H9 (cell line): Measurements from ENCODE around the gene MYRF. TPM values are rescaled to one million over a fixed set of nuclear protein-coding genes. Genes with fewer than 3 reads are reported as not detected.

ENCODE experiments used
- DNase-seq: peaks from one replicate; pipeline ENCODE4 v3.0.0-alpha.2; 2017
- H2AFZ ChIP-seq: one replicate; pipeline ENCODE4 v1.6.1; 2013; ENCODE audit warnings: mild to moderate bottlenecking, low read length, control low read depth, moderate library complexity
- H2AK5ac ChIP-seq: 2 replicates; pipeline ENCODE4 v1.6.1; 2013; ENCODE audit warnings: low read length, control low read depth, mixed read lengths; ENCODE audit not compliant: insufficient read length
- H2BK120ac ChIP-seq: one replicate; pipeline ENCODE4 v1.6.1; 2013; ENCODE audit warnings: low read depth, mild to moderate bottlenecking, low read length, control low read depth, inconsistent platforms; ENCODE audit not compliant: poor library complexity, severe bottlenecking
- H2BK12ac ChIP-seq: 2 replicates; pipeline ENCODE4 v1.6.1; 2013; ENCODE audit warnings: low read length, control low read depth, mixed read lengths, low read depth; ENCODE audit not compliant: insufficient read length
- H2BK15ac ChIP-seq: 2 replicates; pipeline ENCODE4 v1.6.1; 2013; ENCODE audit warnings: low read depth, low read length, control low read depth
- H2BK20ac ChIP-seq: one replicate; pipeline ENCODE4 v1.6.1; 2013; ENCODE audit warnings: low read depth, mild to moderate bottlenecking, low read length, control low read depth, inconsistent platforms; ENCODE audit not compliant: poor library complexity, severe bottlenecking
- H2BK5ac ChIP-seq: 2 replicates; pipeline ENCODE4 v1.6.1; 2013; ENCODE audit warnings: low read length, control low read depth, mixed read lengths; ENCODE audit not compliant: insufficient read length
- H3K14ac ChIP-seq: 2 replicates; pipeline ENCODE4 v1.6.1; 2013; ENCODE audit warnings: low read length, control low read depth; ENCODE audit not compliant: insufficient read depth
- H3K18ac ChIP-seq: 2 replicates; pipeline ENCODE4 v1.6.1; 2013; ENCODE audit warnings: low read depth, mild to moderate bottlenecking, mixed read lengths, low read length, control low read depth; ENCODE audit not compliant: insufficient read length
- H3K23ac ChIP-seq: 2 replicates; pipeline ENCODE4 v1.6.1; 2013; ENCODE audit warnings: low read length, control low read depth, mixed read lengths, low read depth; ENCODE audit not compliant: insufficient read length
- H3K23me2 ChIP-seq: 2 replicates; pipeline ENCODE4 v1.6.1; 2013; ENCODE audit warnings: low read depth, mild to moderate bottlenecking, mixed read lengths, low read length, control low read depth; ENCODE audit not compliant: insufficient read length, poor library complexity, severe bottlenecking
- H3K27ac ChIP-seq: 2 replicates; pipeline ENCODE4 v1.5.1; 2013; ENCODE audit warnings: low read length, control low read depth, mixed read lengths, low read depth; ENCODE audit not compliant: insufficient read length
- H3K27me3 ChIP-seq: 2 replicates; pipeline ENCODE4 v1.6.1; 2013; ENCODE audit warnings: low read length, control low read depth, inconsistent platforms; ENCODE audit not compliant: insufficient read depth
- H3K4ac ChIP-seq: 2 replicates; pipeline ENCODE4 v1.6.1; 2013; ENCODE audit warnings: low read depth, mild to moderate bottlenecking, control low read depth, inconsistent platforms, low read length, moderate library complexity
- H3K4me1 ChIP-seq: 2 replicates; pipeline ENCODE4 v1.6.1; 2013; ENCODE audit warnings: low read length, control low read depth, inconsistent platforms; ENCODE audit not compliant: insufficient read depth
- H3K4me2 ChIP-seq: 2 replicates; pipeline ENCODE4 v1.6.1; 2013; ENCODE audit warnings: low read length, control low read depth, mixed read lengths; ENCODE audit not compliant: insufficient read length, insufficient read depth
- H3K56ac ChIP-seq: 2 replicates; pipeline ENCODE4 v1.6.1; 2013; ENCODE audit warnings: low read depth, mild to moderate bottlenecking, mixed read lengths, low read length, control low read depth; ENCODE audit not compliant: insufficient read length
- H3K79me1 ChIP-seq: 2 replicates; pipeline ENCODE4 v1.6.1; 2013; ENCODE audit warnings: low read depth, mild to moderate bottlenecking, moderate library complexity, low read length, control low read depth, inconsistent platforms; ENCODE audit not compliant: insufficient read depth, poor library complexity, severe bottlenecking
- H3K79me2 ChIP-seq: 2 replicates; pipeline ENCODE4 v1.6.1; 2013; ENCODE audit warnings: low read length, control low read depth, inconsistent platforms; ENCODE audit not compliant: insufficient read depth
- H3K9ac ChIP-seq: 2 replicates; pipeline ENCODE4 v1.6.1; 2013; ENCODE audit warnings: low read length, control low read depth, mixed read lengths; ENCODE audit not compliant: insufficient read length; ENCODE audit errors: extremely low read depth
- H3K9me3 ChIP-seq: one replicate; pipeline ENCODE4 v1.6.1; 2013; ENCODE audit warnings: low read depth, low read length, inconsistent platforms; ENCODE audit not compliant: control insufficient read depth
- H3T11ph ChIP-seq: one replicate; pipeline ENCODE4 v1.6.1; 2013; ENCODE audit warnings: mild to moderate bottlenecking, low read length, control low read depth, inconsistent platforms
- H4K20me1 ChIP-seq: one replicate; pipeline ENCODE4 v1.6.1; 2013; ENCODE audit not compliant: control insufficient read depth, insufficient read length, insufficient read depth
- H4K5ac ChIP-seq: 2 replicates; pipeline ENCODE4 v1.6.1; 2013; ENCODE audit warnings: low read depth, mild to moderate bottlenecking, mixed read lengths, low read length, control low read depth; ENCODE audit not compliant: insufficient read length
- H4K8ac ChIP-seq: replicated peaks from 2 replicates; pipeline ENCODE4 v1.6.1; 2013; ENCODE audit warnings: low read length, control low read depth, mixed read lengths, low read depth; ENCODE audit not compliant: insufficient read length
- H4K91ac ChIP-seq: 2 replicates; pipeline ENCODE4 v1.6.1; 2013; ENCODE audit warnings: low read depth, mild to moderate bottlenecking, moderate library complexity, mixed read lengths, low read length, control low read depth; ENCODE audit not compliant: insufficient read length
- H3K27ac Mint-ChIP-seq, 3 experiments: 2 replicates in 2 of 3; 3 replicates in 1 of 3; pipeline ENCODE4 v1.8.0; 2020 to 2021; ENCODE audit warnings: mixed read lengths in 3 of 3, mild to moderate bottlenecking in 1 of 3, moderate library complexity in 1 of 3
- H3K27me3 Mint-ChIP-seq: 2 replicates; pipeline ENCODE4 v1.8.0; 2021; ENCODE audit warnings: low read depth, mild to moderate bottlenecking, moderate library complexity, mixed read lengths
- H3K36me3 Mint-ChIP-seq, 3 experiments: 2 replicates in 2 of 3; 3 replicates in 1 of 3; pipeline ENCODE4 v1.8.0; 2020 to 2021; ENCODE audit warnings: low read depth in 3 of 3, mixed read lengths in 3 of 3; ENCODE audit not compliant: insufficient read depth in 1 of 3
- H3K4me1 Mint-ChIP-seq, 2 experiments: 2 replicates each; pipeline ENCODE4 v1.8.0; 2020; ENCODE audit warnings: mixed read lengths in 2 of 2
- H3K4me3 Mint-ChIP-seq, 2 experiments: 2 replicates in 1 of 2; 3 replicates in 1 of 2; pipeline ENCODE4 v1.8.0; 2020 to 2021; ENCODE audit warnings: mild to moderate bottlenecking in 2 of 2, mixed read lengths in 2 of 2, moderate library complexity in 1 of 2
- H3K9me3 Mint-ChIP-seq, 2 experiments: 2 replicates in 1 of 2; 3 replicates in 1 of 2; pipeline ENCODE4 v1.8.0; 2020; ENCODE audit warnings: mild to moderate bottlenecking in 2 of 2, mixed read lengths in 2 of 2, moderate library complexity in 1 of 2
- WGBS: extraction: QIAGEN DNeasy Blood & Tissue Kit; methylation state at CpG from one replicate; pipeline ENCODE4 v1.1.7; 2013; ENCODE audit warnings: missing lambda C conversion rate, low lambda C conversion rate, mixed read lengths; ENCODE audit not compliant: insufficient read length; ENCODE audit errors: extremely low coverage; 5-methylcytosine and 5-hydroxymethylcytosine counted together
- total RNA-seq: library from RNA; stranded (reverse); gene quantifications from 2 replicates; pipeline ENCODE4 v1.2.1, GENCODE V29; 2021
- TF ChIP-seq, protein P1 (sequence below): fragments of 200-600 bp; sonication (generic); conservative IDR thresholded peaks from 3 replicates; pipeline ENCODE4 v1.8.0; 2021; ENCODE audit warnings: antibody characterized with exemption, mild to moderate bottlenecking

Gene MYRF
- total RNA-seq, 1 experiment from 2014 or later = 13.9 TPM

DNA sequence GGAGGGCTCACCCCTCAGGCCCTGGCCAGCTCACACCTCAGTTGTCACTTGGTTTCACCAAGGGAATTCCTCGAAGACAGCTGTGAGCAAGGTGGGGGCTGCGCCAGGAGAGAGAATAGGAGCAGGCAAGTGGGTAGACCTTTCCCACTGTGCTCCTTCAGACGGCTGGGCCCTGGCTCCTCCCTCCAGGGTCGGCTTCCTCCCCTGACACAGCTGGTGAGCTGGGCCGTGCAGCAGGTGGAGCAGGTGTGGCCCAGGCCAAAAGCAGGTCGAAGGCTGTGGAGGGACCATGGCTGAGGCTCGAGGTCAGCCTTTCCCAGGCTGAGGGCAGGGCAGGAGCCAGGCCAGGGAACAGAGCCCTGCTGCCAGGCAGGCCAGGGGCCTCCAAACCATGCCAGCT, 12.5 kb upstream of the MYRF start:
- no peaks in the 10 kb centered on the region for H3K23me2 ChIP-seq
- H2BK20ac ChIP-seq = no peak overlapping the region
- H3K4ac ChIP-seq = no peak overlapping the region
- peaks cover 4 to 7% of the 10 kb centered on the region in 2 experiments; a peak in 3 of 4 replicates for H3K4me1 Mint-ChIP-seq
- H3K36me3 Mint-ChIP-seq = peaks cover 8 to 36% (median 15%) of the 10 kb centered on the region in 3 experiments; a peak in 6 of 7 replicates
- no peak overlapping the region for H3K27ac Mint-ChIP-seq
- H3K4me2 ChIP-seq = no peak overlapping the region
- no peaks in the 10 kb centered on the region for H3K4me1 ChIP-seq
- H2BK15ac ChIP-seq = no peak overlapping the region
- no peak overlapping the region for H4K8ac ChIP-seq
- no peak overlapping the region for H4K91ac ChIP-seq
- DNase-seq = no peak
- H3K14ac ChIP-seq = no peak overlapping the region
- no peak overlapping the region for H3K56ac ChIP-seq
- H2BK120ac ChIP-seq = no peak overlapping the region
- H2BK12ac ChIP-seq = no peak overlapping the region
- no peak overlapping the region for H3K27ac ChIP-seq
- no peaks in the 10 kb centered on the region for H3K9me3 ChIP-seq
- H3K18ac ChIP-seq = no peak overlapping the region
- H4K5ac ChIP-seq = no peak overlapping the region
- H3T11ph ChIP-seq = no peak overlapping the region
- no peaks in the 10 kb centered on the region for H3K27me3 ChIP-seq
- H2AK5ac ChIP-seq = no peak overlapping the region
- H2BK5ac ChIP-seq = no peak overlapping the region
- H3K79me1 ChIP-seq = no peaks in the 10 kb centered on the region
- no peaks in the 10 kb centered on the region; a peak in 1 of 5 replicates for H3K9me3 Mint-ChIP-seq
- H2AFZ ChIP-seq = no peak overlapping the region
- H4K20me1 ChIP-seq = no peaks in the 10 kb centered on the region
- H3K4me3 Mint-ChIP-seq = no peak overlapping the region
- no CpG with 5 or more reads among the region's 7 CpGs for WGBS
- no peak overlapping the region for H3K23ac ChIP-seq
- no peaks in the 10 kb centered on the region; the same call in 1 of the 2 replicates for H3K27me3 Mint-ChIP-seq
- H3K9ac ChIP-seq = no peak overlapping the region
- TF ChIP-seq, protein P1, sequence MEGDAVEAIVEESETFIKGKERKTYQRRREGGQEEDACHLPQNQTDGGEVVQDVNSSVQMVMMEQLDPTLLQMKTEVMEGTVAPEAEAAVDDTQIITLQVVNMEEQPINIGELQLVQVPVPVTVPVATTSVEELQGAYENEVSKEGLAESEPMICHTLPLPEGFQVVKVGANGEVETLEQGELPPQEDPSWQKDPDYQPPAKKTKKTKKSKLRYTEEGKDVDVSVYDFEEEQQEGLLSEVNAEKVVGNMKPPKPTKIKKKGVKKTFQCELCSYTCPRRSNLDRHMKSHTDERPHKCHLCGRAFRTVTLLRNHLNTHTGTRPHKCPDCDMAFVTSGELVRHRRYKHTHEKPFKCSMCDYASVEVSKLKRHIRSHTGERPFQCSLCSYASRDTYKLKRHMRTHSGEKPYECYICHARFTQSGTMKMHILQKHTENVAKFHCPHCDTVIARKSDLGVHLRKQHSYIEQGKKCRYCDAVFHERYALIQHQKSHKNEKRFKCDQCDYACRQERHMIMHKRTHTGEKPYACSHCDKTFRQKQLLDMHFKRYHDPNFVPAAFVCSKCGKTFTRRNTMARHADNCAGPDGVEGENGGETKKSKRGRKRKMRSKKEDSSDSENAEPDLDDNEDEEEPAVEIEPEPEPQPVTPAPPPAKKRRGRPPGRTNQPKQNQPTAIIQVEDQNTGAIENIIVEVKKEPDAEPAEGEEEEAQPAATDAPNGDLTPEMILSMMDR = no peak
- H3K79me2 ChIP-seq = no peaks in the 10 kb centered on the region
